GM23338 (cell line): ENCODE measurements around the gene RRM1. TPM values are rescaled to one million over a fixed set of nuclear protein-coding genes. Genes with fewer than 3 reads are reported as not detected.

ENCODE experiments used
- ETS1 ChIP-seq: IDR thresholded peaks from 2 replicates; pipeline ENCODE4 v1.6.1; 2016; ENCODE audit warnings: antibody characterized with exemption
- EZH2phosphoT487 ChIP-seq: fragments of 200-600 bp; sonication (generic); IDR thresholded peaks from one replicate; pipeline ENCODE4 v1.8.1; 2018; ENCODE audit warnings: antibody characterized with exemption; ENCODE audit not compliant: unreplicated experiment
- NANOG ChIP-seq: IDR thresholded peaks from 2 replicates; pipeline ENCODE4 v1.6.1; 2016; ENCODE audit warnings: antibody characterized with exemption, borderline replicate concordance
- POLR2AphosphoS5 ChIP-seq: IDR thresholded peaks from 2 replicates; pipeline ENCODE4 v1.6.1; 2016; ENCODE audit warnings: antibody characterized with exemption, low read depth
- REST ChIP-seq: IDR thresholded peaks from one replicate; pipeline ENCODE4 v1.6.1; 2018; ENCODE audit warnings: antibody characterized with exemption; ENCODE audit not compliant: unreplicated experiment
- STAT1 ChIP-seq: IDR thresholded peaks from one replicate; pipeline ENCODE4 v1.6.1; 2016; ENCODE audit warnings: antibody characterized with exemption; ENCODE audit not compliant: unreplicated experiment
- ZNF114 ChIP-seq: fragments of 250-450 bp; sonication (Bioruptor Pico); IDR thresholded peaks from 2 replicates; pipeline ENCODE4 v1.5.0; 2020; ENCODE audit warnings: mild to moderate bottlenecking, moderate library complexity
- ZNF331 ChIP-seq: fragments of 250-450 bp; sonication (Bioruptor Pico); IDR thresholded peaks from 2 replicates; pipeline ENCODE4 v1.5.0; 2020; ENCODE audit warnings: low read depth, mild to moderate bottlenecking, moderate library complexity
- ZNF462 ChIP-seq: fragments of 250-450 bp; sonication (Bioruptor Pico); IDR thresholded peaks from 2 replicates; pipeline ENCODE4 v1.5.0; 2020; ENCODE audit warnings: mild to moderate bottlenecking, moderate library complexity
- polyA plus RNA-seq: library from polyadenylated mRNA; unstranded; fragments of >200 nt; fragmentation: Nextera tagmentation; extraction: Ambion mirVana; gene quantifications from 2 replicates; pipeline ENCODE4 v1.2.1, GENCODE V29; 2016
- total RNA-seq: library from RNA; depleted of rRNA; stranded (reverse); fragments of >200 nt; shearing (Covaris generic); gene quantifications from 2 replicates; pipeline ENCODE4 v1.2.3, GENCODE V29; 2014

RRM1 gene
- total and polyA plus RNA-seq, 2 experiments from 2014 or later, result 47.3 to 96.8 TPM

GRCh38 chr11:4115128-4115527, 20.5 kb downstream of the RRM1 start (continued):
- TF ChIP-seq ZNF462 (CRISPR knock-in tag) (no peak), REST (no peak), POLR2AphosphoS5 (no peak), STAT1 (no peak), ZNF114 (CRISPR knock-in tag) (no peak), ETS1 (no peak), ZNF331 (CRISPR knock-in tag) (no peak), EZH2phosphoT487 (no peak), NANOG (no peak)
